ENCODE data around the gene LPAR5.
"Not testable (repeated sequence)": the region's sequence is repeated elsewhere in the genome, so short reads cannot be mapped to it uniquely, and the experiment has no call there.

The LPAR5 gene

DNA sequence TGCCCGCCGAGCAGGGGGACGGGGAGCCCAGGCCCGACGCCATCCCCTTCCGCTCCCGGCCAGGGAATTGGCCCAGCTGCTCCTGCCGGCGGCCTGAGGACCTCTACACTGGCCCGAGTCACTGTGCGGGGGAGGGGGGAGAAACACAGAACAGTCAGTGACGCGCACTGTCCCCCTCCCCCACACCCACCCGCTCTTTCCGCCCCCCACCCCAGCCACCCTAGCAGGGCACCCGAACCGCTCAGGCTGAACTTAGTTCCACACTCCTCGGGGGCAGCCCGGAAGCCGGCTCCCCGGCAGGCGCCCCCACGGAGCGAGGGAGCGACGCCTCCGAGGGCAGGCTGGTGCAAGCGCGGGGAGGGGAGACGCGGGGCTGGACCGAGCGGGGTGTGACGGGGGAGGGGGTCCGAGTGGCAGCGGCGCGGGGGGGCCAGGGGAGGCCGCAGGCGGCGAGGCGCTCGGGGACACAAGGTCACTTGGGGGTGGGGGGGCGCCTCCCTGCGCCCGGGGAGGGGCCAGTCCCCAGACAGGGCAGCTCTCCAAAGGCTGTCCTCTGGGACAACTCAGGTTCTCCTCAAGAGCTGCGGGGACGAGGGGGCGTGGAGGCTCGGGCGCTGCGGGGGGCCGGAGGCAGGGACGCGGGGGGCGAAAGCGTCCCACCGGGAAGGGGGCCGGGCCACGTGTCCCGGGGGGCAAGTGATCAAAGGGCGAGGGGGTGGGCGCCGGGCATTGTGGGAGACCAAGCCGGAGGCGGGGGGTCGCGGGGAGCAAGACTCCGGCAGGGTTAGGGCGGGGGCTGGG is 29.2 kb downstream of the LPAR5 start:
- peaks cover 46% of the 10 kb centered on the region for H3K36me3 ChIP-seq (ENCODE audit: control insufficient read depth, insufficient read depth, low read length)
- 0 to 1% methylated on average over 31 to 32 of the region's 70 CpGs for WGBS, 2 experiments (ENCODE audit: insufficient coverage in 2 of 2)
- H3K4me1 ChIP-seq (ENCODE audit: control insufficient read depth, insufficient read depth, low read length, poor library complexity, severe bottlenecking): peaks cover 26% of the 10 kb centered on the region
- H3K27ac ChIP-seq (ENCODE audit: low read depth, low read length, severe bottlenecking): peak overlapping the region; percentile 77
- peak overlapping the region; percentile 91 for H3K4me3 ChIP-seq (ENCODE audit: extremely low read depth, insufficient read depth, low read length, poor library complexity, severe bottlenecking)
- no peaks in the 10 kb centered on the region for H3K9me3 ChIP-seq (ENCODE audit: control insufficient read depth, low read length)

DNA sequence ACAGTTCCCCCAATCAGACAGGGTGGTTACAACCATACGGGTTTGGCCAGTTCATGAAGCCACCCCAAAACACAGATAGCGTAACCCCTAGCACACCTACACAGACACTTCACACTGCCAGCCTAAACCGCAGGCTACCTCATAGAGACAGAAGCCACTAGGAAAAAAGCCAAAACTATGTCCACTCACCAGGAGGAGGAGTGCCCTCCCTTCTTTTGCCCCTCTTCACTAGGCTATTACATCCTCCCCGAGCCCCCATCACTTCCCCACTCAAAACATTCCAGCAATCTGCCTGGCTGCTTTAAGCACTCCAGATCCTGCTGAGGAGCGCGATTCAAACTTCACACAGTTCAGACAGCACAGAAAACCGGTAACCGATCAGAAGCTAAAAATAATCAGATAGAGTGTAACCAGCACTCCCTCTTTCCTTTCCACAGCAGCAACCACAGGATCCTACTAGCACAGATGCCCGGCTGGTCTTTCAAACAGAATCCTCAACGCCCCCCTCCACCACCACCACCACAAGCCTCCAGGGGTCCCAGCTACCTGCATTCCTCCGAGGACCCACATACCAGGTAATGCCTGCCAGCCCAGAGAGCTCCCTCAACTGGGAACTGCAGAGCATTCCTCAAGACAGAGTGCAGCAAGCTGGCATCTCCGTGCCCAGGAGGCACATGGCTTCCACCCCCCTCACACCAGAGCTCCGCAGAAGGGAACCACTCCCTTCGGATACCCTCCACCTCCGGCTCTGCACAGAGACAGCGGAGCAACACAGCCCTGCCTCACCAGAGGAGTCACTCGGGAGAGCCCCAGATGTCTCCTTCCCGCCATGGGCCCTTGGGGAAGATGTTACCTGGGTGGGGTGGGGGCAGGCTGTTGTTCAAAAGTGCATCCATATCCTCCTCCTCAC is 30.1 kb downstream of the LPAR5 start:
- Histone ChIP-seq H3K9me3 (ENCODE audit: control insufficient read depth, low read length) (no peaks in the 10 kb centered on the region), H3K36me3 (ENCODE audit: control insufficient read depth, insufficient read depth, low read length) (peaks cover 55% of the 10 kb centered on the region), H3K4me1 (ENCODE audit: control insufficient read depth, insufficient read depth, low read length, poor library complexity, severe bottlenecking) (peaks cover 23% of the 10 kb centered on the region), H3K27ac (ENCODE audit: low read depth, low read length, severe bottlenecking) (peak overlapping the region; percentile 77), H3K4me3 (ENCODE audit: extremely low read depth, insufficient read depth, low read length, poor library complexity, severe bottlenecking) (peak overlapping the region; percentile 91)
- 11 to 15% methylated on average over 7 to 9 of the region's 18 CpGs for WGBS, 2 experiments (ENCODE audit: insufficient coverage in 2 of 2)

DNA sequence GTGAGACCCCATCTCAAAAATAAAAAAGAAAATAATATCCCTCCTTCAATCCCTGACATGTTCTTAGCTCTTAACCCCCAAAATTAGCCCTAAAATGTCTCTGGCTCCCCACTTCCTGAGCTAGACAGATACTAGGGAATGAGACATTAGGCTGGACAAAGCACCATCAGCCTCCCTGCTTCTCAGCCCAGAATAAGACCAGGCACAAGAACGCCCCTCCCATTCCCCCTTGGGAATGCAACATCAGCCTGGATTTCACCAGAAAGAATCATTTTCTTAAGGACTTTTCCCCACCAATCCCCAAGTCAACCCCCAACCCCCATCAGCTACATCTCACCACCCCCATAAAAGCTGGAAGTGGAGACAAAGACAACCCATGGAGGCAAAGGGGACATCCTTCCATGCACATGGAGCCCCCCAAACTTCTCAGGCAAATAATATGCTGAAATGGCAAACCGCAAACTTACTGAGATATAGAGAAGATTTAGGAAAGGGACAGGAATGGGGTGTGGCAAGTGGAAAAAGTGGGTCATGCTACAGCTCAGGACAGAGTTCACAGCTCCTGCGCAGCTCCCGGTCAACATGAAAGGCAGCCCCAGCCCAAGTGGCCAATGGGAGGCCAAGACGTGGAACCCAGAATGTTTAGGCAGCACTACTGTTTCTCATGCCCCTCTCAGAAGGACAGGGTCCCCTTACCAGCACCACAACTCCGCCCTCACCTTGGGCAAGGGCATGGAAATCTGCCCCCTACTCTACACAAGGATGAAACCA is 31.3 kb downstream of the LPAR5 start:
- peak overlapping the region; percentile 4 for H3K27ac ChIP-seq (ENCODE audit: low read depth, low read length, severe bottlenecking)
- H3K4me1 ChIP-seq (ENCODE audit: control insufficient read depth, insufficient read depth, low read length, poor library complexity, severe bottlenecking): peaks cover 23% of the 10 kb centered on the region
- H3K4me3 ChIP-seq (ENCODE audit: extremely low read depth, insufficient read depth, low read length, poor library complexity, severe bottlenecking): peak overlapping the region; percentile 91
- no peaks in the 10 kb centered on the region for H3K9me3 ChIP-seq (ENCODE audit: control insufficient read depth, low read length)
- H3K36me3 ChIP-seq (ENCODE audit: control insufficient read depth, insufficient read depth, low read length): peaks cover 67% of the 10 kb centered on the region
- 84 to 87% methylated on average over 4 to 6 of the region's 6 CpGs for WGBS, 2 experiments (ENCODE audit: insufficient coverage in 2 of 2)

DNA sequence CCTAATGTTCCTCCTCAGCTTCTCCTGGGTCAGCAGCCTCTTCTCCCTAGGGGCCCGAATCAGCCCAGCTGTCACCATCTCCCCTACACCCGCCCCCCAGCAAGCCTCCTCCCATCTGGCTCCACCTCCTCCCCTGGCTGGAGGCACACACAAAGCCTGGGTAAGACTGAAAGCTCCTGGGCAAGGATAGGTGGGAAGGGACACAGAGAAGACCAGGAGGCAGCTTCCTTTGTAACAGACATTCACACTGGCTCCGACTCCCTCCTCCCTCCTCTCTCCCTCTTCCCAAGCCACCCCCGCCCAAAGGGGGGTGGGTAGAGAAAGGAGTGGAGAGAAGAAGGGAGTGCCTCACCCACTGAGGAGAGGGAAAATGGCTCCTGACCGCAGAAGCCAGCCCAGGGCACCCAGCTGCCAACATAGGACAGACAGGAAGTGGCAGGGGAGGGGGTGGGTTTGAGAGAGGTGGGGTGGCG is 32.6 kb downstream of the LPAR5 start:
- Histone ChIP-seq H3K36me3 (ENCODE audit: control insufficient read depth, insufficient read depth, low read length) (peaks cover 80% of the 10 kb centered on the region), H3K27ac (ENCODE audit: low read depth, low read length, severe bottlenecking) (peak overlapping the region; percentile 36), H3K9me3 (ENCODE audit: control insufficient read depth, low read length) (no peaks in the 10 kb centered on the region), H3K4me3 (ENCODE audit: extremely low read depth, insufficient read depth, low read length, poor library complexity, severe bottlenecking) (peak overlapping the region; percentile 8), H3K4me1 (ENCODE audit: control insufficient read depth, insufficient read depth, low read length, poor library complexity, severe bottlenecking) (peaks cover 23% of the 10 kb centered on the region)
- no CpG with 5 or more reads among the region's 6 CpGs for WGBS, 2 experiments (ENCODE audit: insufficient coverage in 2 of 2)

DNA sequence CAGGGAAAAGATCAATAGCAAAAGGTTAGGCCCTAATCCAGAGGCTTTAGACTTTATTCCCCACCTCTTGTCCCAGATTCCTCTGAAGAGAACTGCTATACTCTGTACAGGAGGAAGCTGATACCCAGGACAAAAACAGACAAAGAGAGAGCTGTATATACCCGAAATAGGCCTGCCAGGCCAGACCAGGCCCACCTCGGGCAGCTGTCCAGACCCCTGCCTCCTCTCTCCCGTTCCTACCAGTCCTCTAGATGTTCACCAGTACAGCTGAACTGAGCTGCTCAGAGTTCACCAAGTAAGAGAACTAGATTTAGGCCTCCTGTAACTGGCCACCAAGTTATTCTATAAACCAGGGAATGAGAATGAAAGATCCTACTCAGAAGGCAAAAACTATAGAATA is 33.2 kb downstream of the LPAR5 start:
- 91 to 95% methylated on average over 3 of the region's 3 CpGs for WGBS, 2 experiments (ENCODE audit: insufficient coverage in 2 of 2)
- Histone ChIP-seq H3K36me3 (ENCODE audit: control insufficient read depth, insufficient read depth, low read length) (peaks cover 86% of the 10 kb centered on the region), H3K9me3 (ENCODE audit: control insufficient read depth, low read length) (no peaks in the 10 kb centered on the region), H3K4me3 (ENCODE audit: extremely low read depth, insufficient read depth, low read length, poor library complexity, severe bottlenecking) (no peak overlapping the region), H3K4me1 (ENCODE audit: control insufficient read depth, insufficient read depth, low read length, poor library complexity, severe bottlenecking) (peaks cover 23% of the 10 kb centered on the region), H3K27ac (ENCODE audit: low read depth, low read length, severe bottlenecking) (no peak overlapping the region)

DNA sequence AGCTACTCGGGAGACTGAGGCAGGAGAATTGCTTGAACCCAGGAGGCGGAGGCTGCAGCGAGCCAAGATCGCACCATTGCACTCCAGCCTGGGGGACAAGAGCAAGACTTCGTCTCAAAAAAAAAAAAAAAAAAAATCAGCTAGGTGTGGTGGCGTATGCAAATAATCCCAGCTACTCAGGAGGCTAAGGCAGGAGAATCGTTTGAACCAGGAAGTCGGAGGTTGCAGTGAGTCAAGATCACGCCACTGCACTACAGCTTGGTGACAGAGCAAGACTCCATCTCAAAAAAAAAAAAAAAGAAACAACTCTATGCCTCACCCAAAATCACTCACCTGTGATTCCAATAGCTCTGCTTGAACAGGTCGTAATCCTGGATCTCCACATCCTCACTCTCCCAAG is 40.1 kb downstream of the LPAR5 start:
- 96 to 97% methylated on average over 4 to 7 of the region's 10 CpGs for WGBS, 2 experiments (ENCODE audit: insufficient coverage in 2 of 2)
- H3K4me3 ChIP-seq (ENCODE audit: extremely low read depth, insufficient read depth, low read length, poor library complexity, severe bottlenecking); H3K9me3 ChIP-seq (ENCODE audit: control insufficient read depth, low read length); H3K4me1 ChIP-seq (ENCODE audit: control insufficient read depth, insufficient read depth, low read length, poor library complexity, severe bottlenecking); H3K27ac ChIP-seq (ENCODE audit: low read depth, low read length, severe bottlenecking): not testable (repeated sequence)
- peaks cover 99% of the 10 kb centered on the region for H3K36me3 ChIP-seq (ENCODE audit: control insufficient read depth, insufficient read depth, low read length)

DNA sequence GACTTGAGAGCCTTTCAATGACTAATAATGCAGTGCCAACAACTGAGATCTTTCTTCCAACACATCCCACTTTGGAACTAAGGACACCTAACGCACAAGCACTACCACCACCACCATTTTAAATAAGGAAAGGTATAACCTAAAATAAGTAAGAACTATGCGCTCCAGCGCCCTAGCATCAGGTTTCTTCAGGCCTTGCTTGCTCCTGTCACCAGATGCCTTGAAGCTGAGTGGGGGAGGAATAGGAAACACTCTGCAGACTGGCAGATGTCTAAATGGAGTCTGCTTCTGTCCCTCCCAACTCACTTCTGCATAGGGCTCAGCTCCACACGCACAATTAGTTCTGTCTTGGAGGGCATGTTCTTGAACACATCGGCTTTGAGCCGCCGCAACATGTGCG is 43.7 kb downstream of the LPAR5 start:
- Histone ChIP-seq H3K4me1 (ENCODE audit: control insufficient read depth, insufficient read depth, low read length, poor library complexity, severe bottlenecking) (no peaks in the 10 kb centered on the region), H3K27ac (ENCODE audit: low read depth, low read length, severe bottlenecking) (no peak overlapping the region), H3K9me3 (ENCODE audit: control insufficient read depth, low read length) (no peaks in the 10 kb centered on the region), H3K4me3 (ENCODE audit: extremely low read depth, insufficient read depth, low read length, poor library complexity, severe bottlenecking) (no peak overlapping the region), H3K36me3 (ENCODE audit: control insufficient read depth, insufficient read depth, low read length) (peaks cover 99% of the 10 kb centered on the region)
- WGBS, 2 experiments (ENCODE audit: insufficient coverage in 2 of 2): 100% methylated on average over 1 to 3 of the region's 8 CpGs

DNA sequence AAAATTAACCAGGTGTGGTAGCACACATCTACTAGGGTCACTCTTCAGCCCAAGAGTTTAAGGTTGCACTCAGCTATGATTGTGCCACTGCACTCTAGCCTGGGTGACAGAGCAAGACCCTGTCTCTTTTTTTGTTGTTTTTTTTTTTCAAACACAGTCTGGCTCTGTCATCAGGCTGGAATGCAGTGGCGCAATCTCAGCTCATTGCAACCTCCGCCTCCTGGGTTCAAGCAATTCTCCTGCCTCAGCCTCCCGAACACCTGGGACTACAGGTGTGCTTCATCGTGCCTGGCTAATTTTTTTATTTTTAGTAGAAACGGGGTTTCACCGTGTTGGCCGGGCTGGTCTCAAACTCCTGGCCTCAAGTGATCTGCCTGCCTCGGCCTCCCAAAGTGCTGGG is 49.2 kb downstream of the LPAR5 start:
- H3K9me3 ChIP-seq (ENCODE audit: control insufficient read depth, low read length): not testable (repeated sequence)
- 97 to 98% methylated on average over 7 to 8 of the region's 8 CpGs for WGBS, 2 experiments (ENCODE audit: insufficient coverage in 2 of 2)

DNA sequence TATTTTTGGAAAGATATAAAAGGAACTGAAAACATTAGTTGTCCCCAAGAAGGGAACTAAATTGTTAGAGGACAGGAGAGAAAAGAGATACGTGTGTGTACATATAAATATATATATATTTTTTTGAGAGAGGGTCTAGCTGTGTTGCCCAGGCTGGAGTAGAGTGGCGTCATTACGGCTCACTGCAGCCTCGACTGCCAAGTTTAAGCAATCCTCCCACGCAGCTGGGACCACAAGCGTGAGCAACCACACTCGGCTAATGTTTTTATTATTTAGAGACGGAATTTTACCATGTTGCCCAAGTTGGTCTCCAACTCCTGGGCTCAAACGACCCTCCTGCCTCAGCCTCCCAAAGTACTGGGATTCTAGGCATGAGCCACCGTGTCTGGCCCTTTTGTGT is 51.5 kb downstream of the LPAR5 start:
- Histone ChIP-seq H3K4me1 (ENCODE audit: control insufficient read depth, insufficient read depth, low read length, poor library complexity, severe bottlenecking) (no peaks in the 10 kb centered on the region), H3K27ac (ENCODE audit: low read depth, low read length, severe bottlenecking) (no peak overlapping the region), H3K9me3 (ENCODE audit: control insufficient read depth, low read length) (no peaks in the 10 kb centered on the region), H3K4me3 (ENCODE audit: extremely low read depth, insufficient read depth, low read length, poor library complexity, severe bottlenecking) (no peak overlapping the region), H3K36me3 (ENCODE audit: control insufficient read depth, insufficient read depth, low read length) (peaks cover 91% of the 10 kb centered on the region)
- WGBS, 2 experiments (ENCODE audit: insufficient coverage in 2 of 2): 97 to 98% methylated on average over 6 to 7 of the region's 10 CpGs

More for the DNA sequence above, 49.2 kb downstream of the LPAR5 start:
- not testable (repeated sequence) for H3K27ac ChIP-seq (ENCODE audit: low read depth, low read length, severe bottlenecking); H3K4me3 ChIP-seq (ENCODE audit: extremely low read depth, insufficient read depth, low read length, poor library complexity, severe bottlenecking); H3K4me1 ChIP-seq (ENCODE audit: control insufficient read depth, insufficient read depth, low read length, poor library complexity, severe bottlenecking)
- peaks cover 94% of the 10 kb centered on the region for H3K36me3 ChIP-seq (ENCODE audit: control insufficient read depth, insufficient read depth, low read length)

DNA sequence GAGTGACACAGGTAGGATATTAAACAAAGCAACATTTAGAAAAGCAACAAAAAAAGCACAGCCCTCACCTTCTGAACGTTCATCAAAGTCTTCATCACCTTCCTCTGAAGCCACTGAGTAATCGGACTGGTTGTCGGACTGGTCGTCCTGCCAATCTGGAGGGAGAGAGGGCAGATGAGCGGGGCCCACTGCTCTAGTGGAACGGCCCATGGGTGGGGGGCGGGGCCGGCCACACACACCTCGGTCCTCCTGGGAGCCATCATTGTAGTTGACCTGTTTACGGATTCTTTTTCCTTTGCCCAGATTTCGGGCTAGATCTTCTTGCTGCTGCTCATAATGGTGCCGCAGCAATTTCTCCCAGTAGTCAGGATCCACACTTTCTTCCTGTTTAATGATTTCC is 52.8 kb downstream of the LPAR5 start:
- Histone ChIP-seq H3K4me1 (ENCODE audit: control insufficient read depth, insufficient read depth, low read length, poor library complexity, severe bottlenecking) (no peaks in the 10 kb centered on the region), H3K9me3 (ENCODE audit: control insufficient read depth, low read length) (no peaks in the 10 kb centered on the region), H3K27ac (ENCODE audit: low read depth, low read length, severe bottlenecking) (no peak overlapping the region), H3K36me3 (ENCODE audit: control insufficient read depth, insufficient read depth, low read length) (peaks cover 90% of the 10 kb centered on the region), H3K4me3 (ENCODE audit: extremely low read depth, insufficient read depth, low read length, poor library complexity, severe bottlenecking) (no peak overlapping the region)
- 97% methylated on average over 11 to 12 of the region's 12 CpGs for WGBS, 2 experiments (ENCODE audit: insufficient coverage in 2 of 2)

Measured in mesodermal cell (in vitro differentiated cells).